Fibroblast of the aortic adventitia (primary cell): ENCODE data around the gene PCSK5. TPM values are rescaled to one million over a fixed set of nuclear protein-coding genes. Genes with fewer than 3 reads are reported as not detected.

ENCODE experiments used
- DNase-seq: peaks from one replicate; pipeline ENCODE4 v3.0.0-alpha.2; 2010; ENCODE audit warnings: low read depth
- H3K4me3 ChIP-seq: 2 replicates; pipeline ENCODE4 v1.5.1; 2011; ENCODE audit warnings: low read depth, mild to moderate bottlenecking, control low read depth, low read length, moderate library complexity
- total RNA-seq: library from RNA; depleted of rRNA; stranded (reverse); fragments of >200 nt; gene quantifications from 2 replicates; pipeline ENCODE4 v1.2.3, GENCODE V29; 2012; ENCODE audit warnings: low replicate concordance
- TF ChIP-seq, protein P1 (sequence below): IDR thresholded peaks from 2 replicates; pipeline ENCODE4 v1.5.1; 2011; ENCODE audit warnings: mild to moderate bottlenecking, low read length, control low read depth, inconsistent platforms; ENCODE audit not compliant: insufficient read depth

The PCSK5 gene
- total RNA-seq, 1 donor, result 3.6 TPM

DNA sequence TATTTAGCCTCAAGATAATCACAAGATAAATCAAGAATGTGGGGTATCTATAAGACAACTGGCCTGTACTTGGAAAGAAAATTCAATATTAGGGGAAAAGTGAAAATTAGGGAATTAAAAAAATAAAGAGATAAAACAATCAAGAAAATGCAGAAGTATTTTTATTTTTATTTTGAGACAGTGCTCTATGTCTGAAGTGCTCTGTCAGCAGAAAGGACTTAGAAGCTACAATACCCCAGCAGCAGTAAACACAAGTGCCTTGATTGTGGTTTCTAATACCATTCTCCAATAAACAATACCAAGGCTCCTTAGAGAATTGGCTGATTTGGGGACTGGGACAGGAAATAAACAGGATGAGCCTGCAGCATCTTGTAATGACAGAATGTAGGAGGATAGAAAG lies 358.8 kb downstream of the PCSK5 start:
- TF ChIP-seq, protein P1, sequence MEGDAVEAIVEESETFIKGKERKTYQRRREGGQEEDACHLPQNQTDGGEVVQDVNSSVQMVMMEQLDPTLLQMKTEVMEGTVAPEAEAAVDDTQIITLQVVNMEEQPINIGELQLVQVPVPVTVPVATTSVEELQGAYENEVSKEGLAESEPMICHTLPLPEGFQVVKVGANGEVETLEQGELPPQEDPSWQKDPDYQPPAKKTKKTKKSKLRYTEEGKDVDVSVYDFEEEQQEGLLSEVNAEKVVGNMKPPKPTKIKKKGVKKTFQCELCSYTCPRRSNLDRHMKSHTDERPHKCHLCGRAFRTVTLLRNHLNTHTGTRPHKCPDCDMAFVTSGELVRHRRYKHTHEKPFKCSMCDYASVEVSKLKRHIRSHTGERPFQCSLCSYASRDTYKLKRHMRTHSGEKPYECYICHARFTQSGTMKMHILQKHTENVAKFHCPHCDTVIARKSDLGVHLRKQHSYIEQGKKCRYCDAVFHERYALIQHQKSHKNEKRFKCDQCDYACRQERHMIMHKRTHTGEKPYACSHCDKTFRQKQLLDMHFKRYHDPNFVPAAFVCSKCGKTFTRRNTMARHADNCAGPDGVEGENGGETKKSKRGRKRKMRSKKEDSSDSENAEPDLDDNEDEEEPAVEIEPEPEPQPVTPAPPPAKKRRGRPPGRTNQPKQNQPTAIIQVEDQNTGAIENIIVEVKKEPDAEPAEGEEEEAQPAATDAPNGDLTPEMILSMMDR, result no peak
- H3K4me3 ChIP-seq, result no peak overlapping the region
- DNase-seq, result no peak

DNA sequence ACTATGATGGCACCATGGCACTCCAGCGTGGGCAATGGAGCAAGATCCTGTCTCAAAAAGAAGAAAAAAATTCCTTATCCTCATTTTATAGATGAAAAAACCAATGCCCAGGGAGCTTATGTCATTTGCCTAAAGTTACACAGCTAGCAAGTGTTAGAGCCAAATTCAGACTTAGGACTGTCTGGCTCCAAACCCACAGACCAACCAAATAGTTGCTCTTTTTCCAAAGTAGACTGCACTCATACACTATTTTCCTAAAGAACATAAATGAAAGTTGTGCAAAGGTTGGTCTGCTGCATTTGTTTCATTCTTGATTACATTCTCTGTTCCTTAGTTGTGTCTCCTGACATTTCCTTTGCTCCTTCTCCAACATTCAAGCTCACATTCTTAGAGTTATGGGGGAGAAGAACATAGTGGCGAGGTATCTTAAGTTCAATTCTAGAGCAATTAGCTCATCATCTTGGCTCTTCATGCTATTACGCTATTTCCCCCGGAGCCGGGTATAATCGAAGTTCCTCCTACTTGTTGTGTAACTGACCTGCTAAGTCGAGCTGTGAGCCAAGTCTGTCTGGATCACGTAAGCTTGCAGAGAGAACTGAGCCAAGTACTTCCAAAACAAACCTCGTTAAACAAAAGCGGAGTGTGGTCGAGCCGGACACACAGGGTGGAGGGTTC lies 365.4 kb downstream of the PCSK5 start:
- H3K4me3 ChIP-seq, result peak overlapping the region; percentile 44
- peak; percentile 99 for DNase-seq
- TF ChIP-seq, protein P1, result no peak

DNA sequence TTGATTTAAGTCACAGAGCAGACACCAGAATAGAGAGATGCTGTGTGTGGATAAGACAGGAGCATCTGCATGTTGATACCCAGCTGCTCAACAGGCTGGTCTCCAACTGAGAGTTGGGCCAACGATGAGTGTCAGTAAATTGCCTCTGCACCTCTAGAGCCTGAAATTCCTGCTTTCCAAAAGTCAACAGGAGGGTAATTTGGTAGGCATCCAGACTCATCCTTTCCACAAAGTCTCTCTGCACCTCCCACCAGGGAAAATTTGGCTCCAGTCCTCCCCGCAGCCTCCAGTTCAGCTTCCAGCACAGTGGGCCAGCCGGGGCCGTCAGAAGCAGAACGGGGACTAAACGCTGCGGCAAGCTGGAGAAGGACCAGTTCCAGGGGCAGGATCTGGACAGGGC lies 366.8 kb downstream of the PCSK5 start:
- DNase-seq, result no peak
- H3K4me3 ChIP-seq, result no peak overlapping the region
- TF ChIP-seq, protein P1, result no peak

DNA sequence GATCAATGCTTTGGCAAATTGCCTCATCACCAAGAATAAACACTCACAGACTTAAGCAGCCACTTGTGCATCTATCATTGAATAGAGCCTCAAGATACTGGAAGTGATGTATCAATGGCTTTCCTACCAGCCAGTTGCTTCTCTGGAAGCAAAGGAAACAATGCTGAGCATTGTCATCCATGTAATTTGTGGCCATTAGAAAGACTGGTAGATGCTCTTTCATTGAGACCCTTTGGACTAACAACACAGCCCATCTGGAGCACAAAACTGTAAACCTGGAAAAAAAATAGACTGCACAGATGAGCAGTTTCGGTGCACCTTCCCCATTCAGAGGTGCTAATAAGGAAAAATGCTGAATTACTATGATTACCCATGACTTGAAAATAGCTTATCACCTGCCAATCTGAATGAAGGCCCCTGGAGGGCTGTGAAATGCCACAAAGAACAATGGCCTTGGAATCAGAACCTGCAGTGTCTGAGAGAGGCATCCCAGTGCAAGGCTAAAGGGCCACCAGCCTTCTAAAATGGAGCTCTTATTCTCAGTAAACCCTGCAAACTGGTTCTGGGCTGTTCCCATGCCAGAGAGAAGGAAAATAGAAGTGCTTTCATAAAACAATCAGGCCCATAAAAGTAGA lies 376.3 kb downstream of the PCSK5 start:
- no peak for DNase-seq
- TF ChIP-seq, protein P1, result no peak
- H3K4me3 ChIP-seq, result no peak overlapping the region

DNA sequence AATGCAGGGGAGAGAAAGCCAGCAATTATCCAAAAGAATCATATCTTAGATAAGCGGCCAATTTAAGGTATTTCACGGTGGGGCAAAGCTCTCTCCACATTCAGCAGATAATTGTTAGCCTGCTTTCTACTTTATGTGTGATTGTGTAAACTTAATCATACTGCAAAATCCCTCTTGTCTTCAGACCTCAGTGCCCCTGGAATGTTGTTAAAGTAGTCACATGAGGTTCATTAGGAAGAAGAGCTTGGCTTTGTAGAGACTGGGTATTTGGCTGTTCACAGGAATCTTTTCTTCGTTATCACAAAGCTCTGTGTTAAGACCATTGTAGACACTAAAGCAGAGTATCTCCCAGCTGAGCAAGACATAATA lies 376.8 kb downstream of the PCSK5 start:
- DNase-seq, result no peak
- TF ChIP-seq, protein P1, result no peak
- no peak overlapping the region for H3K4me3 ChIP-seq

DNA sequence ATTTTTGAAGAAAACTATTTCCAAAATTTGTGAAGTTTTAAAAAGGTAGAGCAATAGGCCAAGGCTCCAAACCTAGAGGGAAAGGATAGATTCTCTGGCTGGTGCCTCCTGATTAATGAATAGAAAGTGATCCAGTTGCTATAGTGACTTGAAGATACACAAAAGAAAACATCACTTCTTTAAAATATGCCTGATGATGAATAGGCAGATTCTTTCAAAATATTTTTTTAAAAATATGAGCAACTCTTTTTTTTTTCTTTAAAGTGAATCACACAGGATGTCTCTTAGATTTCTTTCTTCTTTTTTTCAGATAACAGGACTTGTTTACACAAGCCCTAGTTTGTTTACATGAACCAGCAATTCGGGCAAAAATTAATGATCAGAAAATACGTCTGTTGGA lies 379.3 kb downstream of the PCSK5 start:
- peak; percentile 33 for DNase-seq
- no peak overlapping the region for H3K4me3 ChIP-seq
- TF ChIP-seq, protein P1, result no peak
